Neural progenitor cell (in vitro differentiated cells): ENCODE data around the gene HGD.

Source experiments
- CTCF ChIP-seq: fragments of 200-600 bp; sonication (generic); IDR thresholded peaks from 2 replicates; pipeline ENCODE4 v1.5.1; 2017; ENCODE audit warnings: antibody characterized with exemption, mild to moderate bottlenecking
- EZH2 ChIP-seq: fragments of 200-600 bp; sonication (generic); IDR thresholded peaks from 2 replicates; pipeline ENCODE4 v1.6.1; 2017; ENCODE audit warnings: antibody characterized with exemption, mild to moderate bottlenecking, moderate library complexity
- EZH2phosphoT487 ChIP-seq: fragments of 200-600 bp; sonication (generic); IDR thresholded peaks from 2 replicates; pipeline ENCODE4 v1.6.1; 2017; ENCODE audit warnings: antibody characterized with exemption

DNA sequence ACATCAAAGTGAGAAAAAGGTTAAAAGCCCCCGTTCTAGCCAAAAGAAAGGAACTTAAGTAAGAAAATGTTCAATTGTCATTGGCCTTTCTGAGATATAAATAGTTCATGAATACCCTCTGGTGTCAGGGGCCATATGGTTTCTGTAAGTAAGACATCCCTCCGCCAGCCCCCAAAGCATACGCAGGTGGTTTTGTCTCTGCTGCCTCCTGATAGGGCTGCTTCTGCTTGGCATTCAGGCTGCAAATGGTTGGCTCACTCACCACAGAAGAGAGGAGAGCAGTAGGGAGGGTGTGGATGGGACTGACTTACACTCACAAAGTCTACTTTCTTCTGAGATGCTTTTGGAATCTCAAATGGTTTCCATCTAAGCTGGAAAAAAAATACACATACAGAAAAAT lies 29.8 kb downstream of the HGD start:
- no peak for TF ChIP-seq CTCF
- no peak for TF ChIP-seq EZH2
- no peak for TF ChIP-seq EZH2phosphoT487
